OCI-LY7 (cell line): ENCODE data around the gene NUDT3. TPM values are rescaled to one million over a fixed set of nuclear protein-coding genes. Genes with fewer than 3 reads are reported as not detected.
A peak's percentile ranks its signal among the peaks of the same experiment; 100 is the strongest.

Experiments
- BruUV-seq: library from RNA; stranded (reverse); fragments of 400-500 nt; replicated peaks from 2 replicates; lab custom pipeline; 2021; lab: Mats Ljungman, UMichigan
- CTCF ChIA-PET: fragments of 300-600 bp; sonication (Branson Sonifier 250); formaldehyde crosslinking; loops from one replicate; lab custom pipeline; 2022; ENCODE audit warnings: antibody characterized with exemption; ENCODE audit not compliant: unreplicated experiment; lab: Charles Lee
- POLR2A ChIA-PET: fragments of 300-600 bp; sonication (Branson Sonifier 250); formaldehyde crosslinking; loops from one replicate; lab custom pipeline; 2022; ENCODE audit warnings: antibody characterized with exemption; lab: Charles Lee
- DNase-seq: peaks from one replicate; pipeline ENCODE4 v3.0.0-alpha.2; 2015; ENCODE audit warnings: low spot score
- H2AFZ ChIP-seq: fragments of 200-600 bp; sonication (generic), shearing (Covaris generic); 2 replicates; pipeline ENCODE4 v1.6.1; 2014; ENCODE audit warnings: mild to moderate bottlenecking, antibody characterized with exemption, low read length, moderate library complexity
- H3K27ac ChIP-seq: fragments of 200-600 bp; sonication (generic); 2 replicates; pipeline ENCODE4 v1.5.1; 2014; ENCODE audit warnings: mixed run types, low read depth, mild to moderate bottlenecking, moderate library complexity, low read length, inconsistent platforms; ENCODE audit not compliant: poor library complexity, severe bottlenecking
- H3K36me3 ChIP-seq: fragments of 200-600 bp; sonication (generic); 2 replicates; pipeline ENCODE4 v1.6.1; 2014; ENCODE audit warnings: mild to moderate bottlenecking, antibody characterized with exemption, low read length, moderate library complexity, mixed read lengths; ENCODE audit not compliant: insufficient read depth
- H3K4me1 ChIP-seq: fragments of 200-600 bp; sonication (generic); 2 replicates; pipeline ENCODE4 v1.5.1; 2014; ENCODE audit warnings: mild to moderate bottlenecking, low read length; ENCODE audit not compliant: insufficient read depth, poor library complexity, severe bottlenecking
- H3K4me2 ChIP-seq: fragments of 200-600 bp; sonication (generic); 2 replicates; pipeline ENCODE4 v1.6.1; 2014; ENCODE audit warnings: mild to moderate bottlenecking, low read length
- H3K4me3 ChIP-seq: fragments of 200-600 bp; sonication (generic); 2 replicates; pipeline ENCODE4 v1.5.1; 2014; ENCODE audit warnings: mild to moderate bottlenecking, low read depth, low read length; ENCODE audit not compliant: poor library complexity, severe bottlenecking
- H3K79me2 ChIP-seq: fragments of 200-600 bp; sonication (generic); 2 replicates; pipeline ENCODE4 v1.6.1; 2016; ENCODE audit warnings: low read depth, mild to moderate bottlenecking, low read length, moderate library complexity, mixed read lengths; ENCODE audit not compliant: insufficient read depth
- H3K9me2 ChIP-seq: fragments of 200-600 bp; sonication (generic); 2 replicates; pipeline ENCODE4 v1.6.1; 2016; ENCODE audit warnings: mild to moderate bottlenecking, low read length, mixed read lengths; ENCODE audit not compliant: insufficient read depth
- H3K9me3 ChIP-seq: fragments of 200-600 bp; sonication (generic); 2 replicates; pipeline ENCODE4 v1.6.1; 2014; ENCODE audit warnings: mild to moderate bottlenecking, mixed run types, low read length, mixed read lengths
- H4K20me1 ChIP-seq: fragments of 200-600 bp; sonication (generic); 2 replicates; pipeline ENCODE4 v1.6.1; 2014; ENCODE audit warnings: mild to moderate bottlenecking, antibody characterized with exemption, low read length, moderate library complexity, mixed read lengths; ENCODE audit not compliant: insufficient read depth
- CTCF ChIP-seq: fragments of 200-600 bp; sonication (generic); conservative IDR thresholded peaks from 2 replicates; pipeline ENCODE4 v1.5.1; 2014; ENCODE audit warnings: mild to moderate bottlenecking, antibody characterized with exemption, low read length, moderate library complexity, mixed read lengths
- EZH2phosphoT487 ChIP-seq: fragments of 200-600 bp; sonication (generic); IDR thresholded peaks from 2 replicates; pipeline ENCODE4 v1.6.1; 2018; ENCODE audit warnings: low read depth, borderline replicate concordance, mild to moderate bottlenecking, mixed run types, antibody characterized with exemption, low read length, moderate library complexity, mixed read lengths
- intact Hi-C: fragments of 100-400 bp; cut with micrococcal nuclease; formaldehyde crosslinking; loops from one replicate; pipeline ENCODE4 v1.10.0; 2022; ENCODE audit not compliant: unreplicated experiment
- total RNA-seq, 2 experiments: library from RNA; depleted of rRNA in 1 of 2; stranded (reverse); fragments of >200 nt in 1 of 2; shearing (Covaris generic) in 1 of 2; gene quantifications; 2 replicates each; pipeline ENCODE4 v1.2.3, GENCODE V29; 2014 to 2022

Gene NUDT3
- total RNA-seq, 2 experiments from 2014 or later = 30.7 to 43.0 TPM

DNA sequence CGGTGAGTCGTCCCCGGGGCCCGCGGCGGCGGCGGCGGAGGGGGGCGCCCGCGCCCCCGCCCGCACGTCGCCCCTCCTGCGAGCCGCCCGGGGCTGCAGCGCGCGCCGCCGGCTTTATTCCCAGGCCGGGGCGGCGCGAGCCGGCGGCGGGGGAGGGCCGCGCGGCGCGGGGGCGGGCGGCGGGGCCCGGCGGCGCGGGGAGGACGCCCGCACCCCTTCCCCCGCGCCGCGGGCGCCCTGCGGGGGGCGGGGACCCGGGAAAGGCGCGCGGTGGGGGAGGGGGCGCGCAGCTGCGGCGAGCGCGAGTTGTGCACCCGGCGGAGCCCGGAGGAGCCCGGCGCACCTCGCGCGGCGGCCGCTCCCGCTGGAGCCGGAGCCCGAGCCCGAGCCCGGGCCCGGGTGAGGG lies 155.2 kb downstream of the NUDT3 start:
- H3K9me2 ChIP-seq = no peaks in the 10 kb centered on the region
- H3K4me2 ChIP-seq = peak overlapping the region; percentile 82
- intact Hi-C loops = loop anchor here (2.0 to 10.0 kb wide), 2 partner anchors 41 to 437 kb away; no protein-coding TSS in a partner anchor
- no peak overlapping the region for H2AFZ ChIP-seq
- no peaks in the 10 kb centered on the region for H3K9me3 ChIP-seq
- H3K79me2 ChIP-seq = peaks cover 57% of the 10 kb centered on the region
- no peak for TF ChIP-seq EZH2phosphoT487
- H3K4me3 ChIP-seq = peak overlapping the region; percentile 97
- BruUV-seq = no TSS peak
- CTCF ChIA-PET = interaction anchor here (0.5 to 1.0 kb wide), 2 partner anchors 14 to 48 kb away, joined by 5 read pairs; no protein-coding TSS in a partner anchor
- H3K36me3 ChIP-seq = peaks cover 49% of the 10 kb centered on the region
- H3K27ac ChIP-seq = peak overlapping the region; percentile 91
- H4K20me1 ChIP-seq = peaks cover 40% of the 10 kb centered on the region
- peak; percentile 64 for DNase-seq
- POLR2A ChIA-PET = interaction anchor here (0.5 to 1.4 kb wide), 20 partner anchors 10 to 783 kb away, joined by 3 to 11 read pairs (median 3); partner anchors contain the start of genes RPS10, SMIM29 and ZBTB9
- peaks cover 51% of the 10 kb centered on the region for H3K4me1 ChIP-seq

DNA sequence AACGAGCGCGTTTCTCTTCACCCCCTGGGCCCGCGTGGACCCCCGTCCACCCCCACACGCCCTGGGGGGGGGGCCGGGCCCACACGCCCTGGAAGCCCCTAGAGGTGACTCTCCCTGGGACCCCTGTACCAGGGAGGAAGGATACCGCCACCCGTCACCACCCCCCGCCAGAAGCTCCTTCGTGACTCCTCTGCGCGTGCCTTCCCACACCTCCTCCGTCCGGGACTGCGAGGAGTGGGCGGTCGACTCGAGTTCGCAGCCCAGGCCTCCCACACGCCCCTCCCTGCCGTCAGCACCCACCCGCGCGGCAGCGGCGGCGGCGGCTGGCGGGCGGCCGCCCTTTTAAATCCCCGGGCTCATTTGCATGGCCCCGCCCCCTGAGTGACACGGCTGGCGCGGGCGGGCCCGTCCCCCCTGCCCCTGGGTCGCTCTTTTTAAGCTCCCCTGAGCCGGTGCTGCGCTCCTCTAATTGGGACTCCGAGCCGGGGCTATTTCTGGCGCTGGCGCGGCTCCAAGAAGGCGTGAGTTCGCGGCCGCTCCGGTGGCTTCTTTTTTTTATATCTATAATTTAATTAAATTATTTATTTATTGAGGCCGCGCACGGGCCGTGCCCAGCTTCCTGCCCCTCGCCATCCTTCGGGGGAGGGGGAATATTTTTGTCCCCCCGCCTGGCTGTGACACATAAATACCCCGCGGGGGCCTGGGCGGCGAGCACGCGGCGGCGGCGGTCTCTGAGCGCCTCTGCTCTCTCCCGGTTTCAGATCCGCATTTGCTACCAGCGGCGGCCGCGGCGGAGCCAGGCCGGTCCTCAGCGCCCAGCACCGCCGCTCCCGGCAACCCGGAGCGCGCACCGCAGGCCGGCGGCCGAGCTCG lies 155.8 kb downstream of the NUDT3 start, which contains the start of gene HMGA1:
HMGA1 (plus strand) TSS at position 431 of the 873 bp plus-strand sequence. CDS start 3,908 bp downstream, outside the sequence.
- H3K79me2 ChIP-seq = peaks cover 51% of the 10 kb centered on the region
- peaks cover 42% of the 10 kb centered on the region for H3K36me3 ChIP-seq
- no peak for TF ChIP-seq CTCF
- TF ChIP-seq EZH2phosphoT487 = no peak
- peaks cover 34% of the 10 kb centered on the region for H4K20me1 ChIP-seq
- peak within 1 kb of the TSS; percentile 91 for H3K27ac ChIP-seq
- peak; percentile 97 for DNase-seq
- H3K4me1 ChIP-seq = peaks cover 45% of the 10 kb centered on the region
- POLR2A ChIA-PET = interaction anchor here (0.5 to 1.4 kb wide), 20 partner anchors 9 to 782 kb away, joined by 3 to 11 read pairs (median 3); partner anchors contain the start of genes RPS10, SMIM29 and ZBTB9
- H3K4me3 ChIP-seq = peak within 1 kb of the TSS; percentile 97
- BruUV-seq = no TSS peak
- peak within 1 kb of the TSS; percentile 99 for H3K4me2 ChIP-seq
- no peaks in the 10 kb centered on the region for H3K9me2 ChIP-seq
- intact Hi-C loops = loop anchor here (2.0 to 10.0 kb wide), 2 partner anchors 40 to 438 kb away; no protein-coding TSS in a partner anchor
- CTCF ChIA-PET = interaction anchor here (0.5 to 1.0 kb wide), 2 partner anchors 13 to 47 kb away, joined by 5 read pairs; no protein-coding TSS in a partner anchor
- no peak within 1 kb of the TSS for H2AFZ ChIP-seq
- H3K9me3 ChIP-seq = no peaks in the 10 kb centered on the region

DNA sequence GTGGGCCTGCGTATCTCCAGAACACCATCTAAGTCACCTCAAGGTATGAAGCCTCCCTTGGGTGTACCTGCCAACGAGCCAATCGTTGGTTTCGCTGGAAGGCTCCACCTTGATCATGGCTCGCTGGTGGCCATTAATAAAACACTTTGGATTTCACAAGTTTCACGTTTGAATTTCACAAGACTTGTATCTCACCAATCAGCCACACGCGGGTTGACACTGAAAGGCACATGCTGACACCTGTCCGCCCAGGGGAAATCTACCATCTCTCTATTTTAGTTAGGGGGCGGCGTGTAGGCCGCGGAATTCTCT lies 156.4 kb downstream of the NUDT3 start:
- intact Hi-C loops = loop anchor here (2.0 to 10.0 kb wide), 2 partner anchors 39 to 439 kb away; no protein-coding TSS in a partner anchor
- Histone ChIP-seq H3K9me2 (no peaks in the 10 kb centered on the region), H3K9me3 (no peaks in the 10 kb centered on the region), H3K4me3 (peak overlapping the region; percentile 82), H2AFZ (no peak overlapping the region), H3K36me3 (peaks cover 36% of the 10 kb centered on the region), H3K4me1 (peaks cover 40% of the 10 kb centered on the region), H4K20me1 (peaks cover 28% of the 10 kb centered on the region), H3K79me2 (peaks cover 45% of the 10 kb centered on the region), H3K4me2 (peak overlapping the region; percentile 99), H3K27ac (peak overlapping the region; percentile 84)
- peak; percentile 72 for DNase-seq
- BruUV-seq = TSS peak; percentile 99
- ChIA-PET POLR2A (interaction anchor here (1.0 to 1.4 kb wide), 7 partner anchors 9 to 190 kb away, joined by 3 to 11 read pairs (median 5); partner anchors contain the start of genes RPS10 and SMIM29), CTCF (no interaction called here)
- no peak for TF ChIP-seq EZH2phosphoT487
- no peak for TF ChIP-seq CTCF
